Neural progenitor cell (in vitro differentiated cells): ENCODE results near the gene ATG16L2. TPM values are rescaled to one million over a fixed set of nuclear protein-coding genes. Genes with fewer than 3 reads are reported as not detected.

Experiments used
- DNase-seq: peaks from one replicate; pipeline ENCODE4 v3.0.0-alpha.2; 2016; ENCODE audit warnings: low spot score
- H2AFZ ChIP-seq: fragments of 200-600 bp; sonication (generic); replicated peaks from 2 replicates; pipeline ENCODE4 v1.6.1; 2016; ENCODE audit warnings: antibody characterized with exemption
- H3F3A ChIP-seq: fragments of 200-600 bp; sonication (generic); 2 replicates; pipeline ENCODE4 v1.6.1; 2016; ENCODE audit warnings: antibody characterized with exemption, low read depth
- H3K27ac ChIP-seq: fragments of 200-600 bp; sonication (generic); 2 replicates; pipeline ENCODE4 v1.5.1; 2016; ENCODE audit warnings: mild to moderate bottlenecking
- H3K27me3 ChIP-seq: fragments of 200-600 bp; sonication (generic); 2 replicates; pipeline ENCODE4 v1.6.1; 2016; ENCODE audit warnings: mild to moderate bottlenecking, moderate library complexity
- H3K36me3 ChIP-seq: fragments of 200-600 bp; sonication (generic); 2 replicates; pipeline ENCODE4 v1.5.1; 2016
- H3K4me1 ChIP-seq: fragments of 200-600 bp; sonication (generic); 2 replicates; pipeline ENCODE4 v1.6.1; 2016; ENCODE audit warnings: mixed run types
- H3K4me2 ChIP-seq: fragments of 200-600 bp; sonication (generic); 2 replicates; pipeline ENCODE4 v1.6.1; 2016
- H3K4me3 ChIP-seq: fragments of 200-600 bp; sonication (generic); 2 replicates; pipeline ENCODE4 v1.5.1; 2016
- H3K79me2 ChIP-seq: fragments of 200-600 bp; sonication (generic); 2 replicates; pipeline ENCODE4 v1.6.1; 2016; ENCODE audit warnings: low read depth
- H3K9ac ChIP-seq: fragments of 200-600 bp; sonication (generic); 2 replicates; pipeline ENCODE4 v1.6.1; 2016
- H3K9me3 ChIP-seq: fragments of 200-600 bp; sonication (generic); 2 replicates; pipeline ENCODE4 v1.5.1; 2016; ENCODE audit warnings: low read depth
- H4K20me1 ChIP-seq: fragments of 200-600 bp; sonication (generic); 2 replicates; pipeline ENCODE4 v1.6.1; 2016; ENCODE audit warnings: low read depth
- H3K27ac Mint-ChIP-seq: 3 replicates; pipeline ENCODE4 v1.8.0; 2021; ENCODE audit warnings: mixed read lengths
- H3K27me3 Mint-ChIP-seq: 2 replicates; pipeline ENCODE4 v1.8.0; 2022; ENCODE audit warnings: low read depth, mild to moderate bottlenecking, inconsistent platforms, moderate library complexity, mixed read lengths; ENCODE audit not compliant: insufficient read depth
- H3K36me3 Mint-ChIP-seq: 3 replicates; pipeline ENCODE4 v1.8.0; 2021; ENCODE audit warnings: mixed read lengths
- H3K4me1 Mint-ChIP-seq: 3 replicates; pipeline ENCODE4 v1.8.0; 2021; ENCODE audit warnings: mixed read lengths
- H3K4me3 Mint-ChIP-seq: 3 replicates; pipeline ENCODE4 v1.8.0; 2021; ENCODE audit warnings: mild to moderate bottlenecking, moderate library complexity, mixed read lengths
- H3K9me3 Mint-ChIP-seq: 3 replicates; pipeline ENCODE4 v1.8.0; 2020; ENCODE audit warnings: mixed read lengths
- CTCF ChIP-seq: fragments of 200-600 bp; sonication (generic); IDR thresholded peaks from 2 replicates; pipeline ENCODE4 v1.5.1; 2017; ENCODE audit warnings: antibody characterized with exemption, mild to moderate bottlenecking
- EZH2 ChIP-seq: fragments of 200-600 bp; sonication (generic); IDR thresholded peaks from 2 replicates; pipeline ENCODE4 v1.6.1; 2017; ENCODE audit warnings: antibody characterized with exemption, mild to moderate bottlenecking, moderate library complexity
- EZH2phosphoT487 ChIP-seq: fragments of 200-600 bp; sonication (generic); IDR thresholded peaks from 2 replicates; pipeline ENCODE4 v1.6.1; 2017; ENCODE audit warnings: antibody characterized with exemption
- total RNA-seq: library from RNA; depleted of rRNA; stranded (reverse); fragments of >200 nt; gene quantifications from 2 replicates; pipeline ENCODE4 v1.2.3, GENCODE V29; 2015; ENCODE audit warnings: low replicate concordance

ATG16L2 gene
- total RNA-seq, 1 donor from 2014 or later: 20.5 TPM

- Histone ChIP-seq H3K36me3 (no peaks in the 10 kb centered on the region), H3F3A (peaks cover 19% of the 10 kb centered on the region), H3K4me2 (no peak overlapping the region), H3K9ac (no peak overlapping the region), H3K79me2 (no peaks in the 10 kb centered on the region), H3K27me3 (peaks cover 13% of the 10 kb centered on the region), H3K27ac (no peak overlapping the region), H2AFZ (no peak overlapping the region), H3K9me3 (no peaks in the 10 kb centered on the region), H3K4me3 (no peak overlapping the region), H4K20me1 (no peaks in the 10 kb centered on the region), H3K4me1 (peaks cover 16% of the 10 kb centered on the region)
- Mint-ChIP-seq H3K36me3 (peaks cover 3% of the 10 kb centered on the region), H3K4me1 (peaks cover 19% of the 10 kb centered on the region), H3K27me3 (peaks cover 7% of the 10 kb centered on the region), H3K4me3 (no peak overlapping the region), H3K9me3 (no peaks in the 10 kb centered on the region), H3K27ac (no peak overlapping the region)
- DNase-seq: no peak
- TF ChIP-seq EZH2 (no peak), EZH2phosphoT487 (no peak), CTCF (no peak)
Observed at GRCh38 chr11:72818971-72819370, 4.8 kb downstream of the ATG16L2 start.

- no peak for DNase-seq
Observed at GRCh38 chr11:72820439-72821139, 6.4 kb downstream of the ATG16L2 start.

GRCh38 chr11:72821221-72821919, 7.2 kb downstream of the ATG16L2 start:
- no peaks in the 10 kb centered on the region for H3K36me3 ChIP-seq
- no peak overlapping the region for H3K27ac ChIP-seq
- peak overlapping the region; percentile 51 for H3K4me3 ChIP-seq
- Mint-ChIP-seq H3K4me3 (peak overlapping the region; percentile 72), H3K36me3 (peaks cover 3% of the 10 kb centered on the region), H3K27me3 (peaks cover 7% of the 10 kb centered on the region), H3K27ac (no peak overlapping the region), H3K9me3 (no peaks in the 10 kb centered on the region), H3K4me1 (peaks cover 11% of the 10 kb centered on the region)
- no peak for TF ChIP-seq CTCF
- TF ChIP-seq EZH2phosphoT487: no peak
- TF ChIP-seq EZH2: no peak
- H2AFZ ChIP-seq: peak overlapping the region; percentile 95
- H3K27me3 ChIP-seq: peaks cover 13% of the 10 kb centered on the region
- no peaks in the 10 kb centered on the region for H3K79me2 ChIP-seq
- H3K9me3 ChIP-seq: no peaks in the 10 kb centered on the region
- H3K9ac ChIP-seq: no peak overlapping the region
- no peaks in the 10 kb centered on the region for H4K20me1 ChIP-seq
- peak overlapping the region; percentile 86 for H3K4me2 ChIP-seq
- DNase-seq: no peak
- peaks cover 3% of the 10 kb centered on the region for H3F3A ChIP-seq
- peaks cover 9% of the 10 kb centered on the region for H3K4me1 ChIP-seq

More at GRCh38 chr11:72820439-72821139, 6.4 kb downstream of the ATG16L2 start:
- Histone ChIP-seq H4K20me1 (no peaks in the 10 kb centered on the region), H3F3A (peaks cover 3% of the 10 kb centered on the region), H3K27ac (no peak overlapping the region), H3K9me3 (no peaks in the 10 kb centered on the region), H3K4me2 (no peak overlapping the region), H2AFZ (no peak overlapping the region), H3K36me3 (no peaks in the 10 kb centered on the region), H3K4me3 (no peak overlapping the region), H3K4me1 (peaks cover 9% of the 10 kb centered on the region), H3K79me2 (no peaks in the 10 kb centered on the region), H3K9ac (no peak overlapping the region), H3K27me3 (peaks cover 13% of the 10 kb centered on the region)
- Mint-ChIP-seq H3K4me3 (peak overlapping the region; percentile 72), H3K9me3 (no peaks in the 10 kb centered on the region), H3K36me3 (peaks cover 3% of the 10 kb centered on the region), H3K27me3 (peaks cover 7% of the 10 kb centered on the region), H3K27ac (no peak overlapping the region), H3K4me1 (peaks cover 12% of the 10 kb centered on the region)
- TF ChIP-seq CTCF: no peak
- TF ChIP-seq EZH2phosphoT487: no peak
- no peak for TF ChIP-seq EZH2
